ENCODE results near the gene CTXN3.

The CTXN3 gene

DNA sequence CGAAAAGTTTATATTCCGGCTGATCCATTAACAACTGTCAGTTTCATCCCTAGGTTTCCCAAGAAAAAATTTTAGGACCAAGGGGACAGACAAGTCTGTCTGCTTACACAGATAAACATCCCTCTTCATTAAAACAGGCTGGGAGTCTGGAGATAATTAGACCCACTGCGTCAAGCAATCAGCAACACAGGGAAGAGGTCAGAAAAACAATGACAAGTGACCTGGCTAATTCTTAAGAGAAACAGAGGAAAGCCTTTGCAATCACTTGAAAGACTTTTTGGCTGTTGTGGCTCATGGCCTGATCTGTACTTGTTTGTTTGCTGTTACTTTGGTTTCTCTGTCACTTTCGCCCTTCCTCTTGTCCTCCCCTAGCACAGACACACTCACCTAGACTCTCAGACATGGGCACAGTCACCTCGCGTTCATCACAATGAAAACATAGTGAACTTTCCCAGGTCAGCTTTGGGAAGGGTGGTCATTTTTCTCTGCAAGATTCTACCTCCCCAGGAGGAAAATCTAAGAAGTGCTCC is 51.4 kb downstream of the CTXN3 start:
- no peaks in the 10 kb centered on the region for H3K9me3 Mint-ChIP-seq
- peaks cover 3% of the 10 kb centered on the region for H3K4me1 Mint-ChIP-seq (ENCODE audit: low read depth)
- no peaks in the 10 kb centered on the region for H3K27me3 Mint-ChIP-seq (ENCODE audit: low read depth)
- no peak overlapping the region for H3K27ac Mint-ChIP-seq
- H3K36me3 Mint-ChIP-seq (ENCODE audit: low read depth): no peaks in the 10 kb centered on the region
- H3K4me3 Mint-ChIP-seq: no peak overlapping the region

DNA sequence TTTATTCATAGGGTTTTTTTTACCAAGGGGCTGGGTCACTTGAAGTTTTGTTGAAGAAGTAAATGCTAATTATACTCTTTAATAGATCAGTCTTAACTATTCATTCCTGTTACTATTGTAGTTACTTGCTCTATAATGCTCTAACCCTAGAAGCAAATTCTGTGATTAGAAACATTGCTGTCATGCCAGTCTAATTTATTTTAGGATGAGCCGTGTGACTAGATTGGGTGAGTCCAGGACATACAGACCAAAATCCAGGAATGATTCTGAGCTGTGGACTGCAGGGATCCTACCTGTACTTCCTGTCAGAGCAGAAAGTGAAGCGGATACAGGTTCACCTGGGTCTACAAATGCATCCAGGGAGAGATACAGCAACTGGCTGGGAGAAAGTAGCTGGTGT is 53.6 kb downstream of the CTXN3 start:
- Mint-ChIP-seq H3K27me3 (ENCODE audit: low read depth) (no peaks in the 10 kb centered on the region), H3K4me1 (ENCODE audit: low read depth) (peaks cover 3% of the 10 kb centered on the region), H3K27ac (no peak overlapping the region), H3K9me3 (no peaks in the 10 kb centered on the region), H3K4me3 (no peak overlapping the region), H3K36me3 (ENCODE audit: low read depth) (no peaks in the 10 kb centered on the region)

DNA sequence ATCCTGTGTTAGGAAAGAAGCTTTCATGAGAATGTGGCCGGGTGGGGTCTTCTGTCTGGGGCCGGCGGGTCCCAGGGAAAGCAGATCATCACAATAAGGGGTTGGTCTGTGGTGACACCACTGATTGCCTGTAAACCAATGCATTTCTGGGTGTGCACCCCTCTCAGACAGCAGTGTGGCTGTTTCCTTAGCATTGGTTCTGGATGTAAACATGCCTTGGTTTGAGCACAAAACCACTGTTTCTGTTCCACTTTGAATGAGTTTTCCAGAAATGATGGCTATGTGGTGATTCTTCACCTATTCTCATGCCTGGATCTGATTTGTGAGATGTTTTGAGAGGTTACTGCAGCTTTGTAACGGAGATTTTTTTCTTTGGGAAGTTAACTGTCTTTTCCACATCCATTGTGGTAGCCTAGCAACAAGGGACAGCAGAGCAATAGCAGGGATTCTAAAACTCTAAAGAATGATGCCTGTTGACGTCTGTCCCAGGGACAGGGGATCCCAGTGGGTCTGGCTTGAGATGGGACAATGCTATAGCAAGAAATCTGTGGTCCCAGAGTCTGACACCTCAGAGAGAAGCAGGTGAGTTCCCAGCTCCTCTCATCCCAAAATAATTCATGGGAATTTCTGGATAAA is 54.2 kb downstream of the CTXN3 start, which contains the start of gene CCDC192:
Gene CCDC192, plus strand, starts transcription at position 466 of the 636 bp plus-strand sequence. Its CDS starts 55 bp downstream, at position 521.
- no peak within 1 kb of the TSS for H3K4me3 Mint-ChIP-seq

DNA sequence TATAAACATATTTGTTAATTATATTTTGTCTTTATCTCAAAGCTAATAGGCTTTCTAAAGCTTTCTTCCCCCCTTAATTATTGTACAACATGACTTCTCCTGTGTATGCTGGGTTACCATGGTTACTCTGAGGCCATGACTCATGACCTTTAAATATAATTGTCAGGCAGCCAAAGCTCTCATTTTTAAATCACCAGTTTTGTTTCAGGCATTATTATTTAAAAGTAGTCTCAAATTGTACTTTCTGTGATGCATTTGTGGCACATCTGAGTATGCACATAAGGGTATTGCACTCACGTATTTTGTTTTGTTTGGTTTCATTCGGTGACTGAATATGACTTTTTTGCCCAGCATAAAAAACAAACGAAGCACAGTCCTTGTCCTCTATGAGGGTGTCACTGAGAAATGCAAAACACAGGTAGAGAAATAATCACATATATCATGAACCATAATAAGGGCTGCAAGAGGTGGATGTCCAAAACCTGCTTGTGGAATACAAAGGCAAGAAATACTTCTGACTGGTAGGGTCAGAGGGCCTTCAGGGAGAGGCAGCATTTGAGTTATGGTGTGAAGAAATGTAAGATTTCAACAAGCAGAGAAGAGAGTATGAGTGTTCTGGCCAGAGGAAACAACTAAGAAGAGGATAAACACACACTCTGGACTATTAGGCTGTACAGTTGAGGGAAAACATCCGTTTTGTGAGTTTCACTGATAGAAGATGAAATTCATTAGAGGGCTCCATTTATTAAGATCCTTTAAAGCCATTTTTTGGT is 56.4 kb downstream of the CTXN3 start:
- Mint-ChIP-seq H3K27ac (no peak overlapping the region), H3K9me3 (no peaks in the 10 kb centered on the region), H3K36me3 (ENCODE audit: low read depth) (no peaks in the 10 kb centered on the region), H3K4me3 (no peak overlapping the region), H3K27me3 (ENCODE audit: low read depth) (no peaks in the 10 kb centered on the region), H3K4me1 (ENCODE audit: low read depth) (peaks cover 3% of the 10 kb centered on the region)

More for the DNA sequence above, 54.2 kb downstream of the CTXN3 start, which contains the start of gene CCDC192:
- H3K9me3 Mint-ChIP-seq: no peaks in the 10 kb centered on the region
- H3K36me3 Mint-ChIP-seq (ENCODE audit: low read depth): no peaks in the 10 kb centered on the region
- H3K27me3 Mint-ChIP-seq (ENCODE audit: low read depth): no peaks in the 10 kb centered on the region
- peaks cover 3% of the 10 kb centered on the region for H3K4me1 Mint-ChIP-seq (ENCODE audit: low read depth)
- H3K27ac Mint-ChIP-seq: no peak within 1 kb of the TSS

DNA sequence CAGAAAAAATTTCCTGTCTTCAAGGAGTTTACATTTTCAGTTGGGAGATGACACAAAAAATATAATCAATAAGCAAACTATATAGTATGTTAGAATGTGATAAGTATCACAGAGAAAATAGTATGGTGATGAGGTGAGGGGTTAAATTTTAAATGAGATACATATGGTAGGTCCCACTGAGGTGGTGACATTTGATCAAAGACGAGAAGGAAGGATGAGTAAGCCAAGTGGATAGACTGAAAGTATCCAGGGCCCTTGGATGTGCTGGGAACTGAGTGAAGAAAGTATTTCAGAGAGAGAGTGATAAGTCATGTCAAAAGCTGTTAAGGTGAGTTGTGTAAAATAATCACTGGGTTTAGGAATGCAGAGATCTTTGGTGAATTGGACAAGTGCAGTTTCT is 57.8 kb downstream of the CTXN3 start:
- no peaks in the 10 kb centered on the region for H3K27me3 Mint-ChIP-seq (ENCODE audit: low read depth)
- H3K4me3 Mint-ChIP-seq: no peak overlapping the region
- no peaks in the 10 kb centered on the region for H3K36me3 Mint-ChIP-seq (ENCODE audit: low read depth)
- no peaks in the 10 kb centered on the region for H3K9me3 Mint-ChIP-seq
- peaks cover 3% of the 10 kb centered on the region for H3K4me1 Mint-ChIP-seq (ENCODE audit: low read depth)
- no peak overlapping the region for H3K27ac Mint-ChIP-seq

DNA sequence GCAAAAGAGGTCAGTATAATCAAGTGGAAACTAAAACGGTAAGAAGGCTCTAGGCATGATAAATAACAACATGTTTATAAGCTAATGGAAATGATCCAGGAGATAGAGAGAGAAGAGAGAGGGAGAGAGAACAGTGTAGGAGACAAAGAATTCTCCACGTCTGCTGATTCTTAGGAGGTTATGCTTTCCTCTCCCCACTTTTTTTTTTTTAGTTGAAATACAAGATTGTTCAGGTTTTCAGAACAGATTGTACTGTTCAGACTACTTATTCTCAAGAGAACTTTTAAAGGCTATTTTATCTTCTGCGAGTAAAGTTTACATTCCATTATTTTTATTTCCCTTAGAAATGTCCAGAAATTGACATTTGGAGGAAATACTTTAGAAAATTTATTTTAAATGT is 58.3 kb downstream of the CTXN3 start:
- no peaks in the 10 kb centered on the region for H3K36me3 Mint-ChIP-seq (ENCODE audit: low read depth)
- H3K27ac Mint-ChIP-seq: no peak overlapping the region
- H3K9me3 Mint-ChIP-seq: no peaks in the 10 kb centered on the region
- peaks cover 3% of the 10 kb centered on the region for H3K4me1 Mint-ChIP-seq (ENCODE audit: low read depth)
- H3K27me3 Mint-ChIP-seq (ENCODE audit: low read depth): no peaks in the 10 kb centered on the region
- H3K4me3 Mint-ChIP-seq: no peak overlapping the region

Measured in T-helper 1 cell treated with Interleukin-12 subunit alpha and Interleukin-12 subunit beta and Interleukin-4 antibody, amounts not matched to agents 30 μg/mL and 1 μg/mL, for 36 hours (primary cell).